ENCODE results near the gene LRWD1.
"Not testable (repeated sequence)": the region's sequence is repeated elsewhere in the genome, so short reads cannot be mapped to it uniquely, and the experiment has no call there.

GRCh38 chr7:102496861-102497260 is 32.1 kb downstream of the LRWD1 start:
- TF ChIP-seq, protein P1, sequence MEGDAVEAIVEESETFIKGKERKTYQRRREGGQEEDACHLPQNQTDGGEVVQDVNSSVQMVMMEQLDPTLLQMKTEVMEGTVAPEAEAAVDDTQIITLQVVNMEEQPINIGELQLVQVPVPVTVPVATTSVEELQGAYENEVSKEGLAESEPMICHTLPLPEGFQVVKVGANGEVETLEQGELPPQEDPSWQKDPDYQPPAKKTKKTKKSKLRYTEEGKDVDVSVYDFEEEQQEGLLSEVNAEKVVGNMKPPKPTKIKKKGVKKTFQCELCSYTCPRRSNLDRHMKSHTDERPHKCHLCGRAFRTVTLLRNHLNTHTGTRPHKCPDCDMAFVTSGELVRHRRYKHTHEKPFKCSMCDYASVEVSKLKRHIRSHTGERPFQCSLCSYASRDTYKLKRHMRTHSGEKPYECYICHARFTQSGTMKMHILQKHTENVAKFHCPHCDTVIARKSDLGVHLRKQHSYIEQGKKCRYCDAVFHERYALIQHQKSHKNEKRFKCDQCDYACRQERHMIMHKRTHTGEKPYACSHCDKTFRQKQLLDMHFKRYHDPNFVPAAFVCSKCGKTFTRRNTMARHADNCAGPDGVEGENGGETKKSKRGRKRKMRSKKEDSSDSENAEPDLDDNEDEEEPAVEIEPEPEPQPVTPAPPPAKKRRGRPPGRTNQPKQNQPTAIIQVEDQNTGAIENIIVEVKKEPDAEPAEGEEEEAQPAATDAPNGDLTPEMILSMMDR (IDR thresholded peaks at IDR 0.05; ENCODE audit: low read length): not testable (repeated sequence)
- not testable (repeated sequence) for TF ChIP-seq EZH2 (IDR thresholded peaks at IDR 0.05; ENCODE audit: borderline replicate concordance, low read length)
